OCI-LY1 (cell line): ENCODE data around the gene NDUFAB1.

Experiments
- H2AFZ ChIP-seq: fragments of 200-600 bp; sonication (generic), shearing (Covaris generic); 2 replicates; pipeline ENCODE4 v1.6.0; 2014; ENCODE audit warnings: antibody characterized with exemption, mild to moderate bottlenecking, low read length
- H3F3A ChIP-seq: fragments of 200-600 bp; sonication (generic), shearing (Covaris generic); 2 replicates; pipeline ENCODE4 v1.6.0; 2014; ENCODE audit warnings: mild to moderate bottlenecking, antibody characterized with exemption, low read length, moderate library complexity; ENCODE audit not compliant: insufficient read depth
- H3K27ac ChIP-seq: fragments of 200-600 bp; sonication (generic); 2 replicates; pipeline ENCODE4 v1.5.1; 2014; ENCODE audit warnings: low read length, mixed run types, mild to moderate bottlenecking, low read depth; ENCODE audit not compliant: poor library complexity, severe bottlenecking
- H3K27me3 ChIP-seq: fragments of 200-600 bp; sonication (generic); 2 replicates; pipeline ENCODE4 v1.6.0; 2014; ENCODE audit warnings: antibody characterized with exemption, mild to moderate bottlenecking, low read length, moderate library complexity; ENCODE audit not compliant: insufficient read depth
- H3K36me3 ChIP-seq: fragments of 200-600 bp; sonication (generic); 2 replicates; pipeline ENCODE4 v1.6.1; 2014; ENCODE audit warnings: mild to moderate bottlenecking, antibody characterized with exemption, low read length, moderate library complexity, mixed read lengths; ENCODE audit not compliant: insufficient read depth
- H3K4me1 ChIP-seq: fragments of 200-600 bp; sonication (generic); 2 replicates; pipeline ENCODE4 v1.5.1; 2014; ENCODE audit warnings: mild to moderate bottlenecking, low read length, moderate library complexity; ENCODE audit not compliant: insufficient read depth, severe bottlenecking
- H3K4me2 ChIP-seq: fragments of 200-600 bp; sonication (generic), shearing (Covaris generic); 2 replicates; pipeline ENCODE4 v1.6.1; 2014; ENCODE audit warnings: low read length
- H3K4me3 ChIP-seq: fragments of 200-600 bp; sonication (generic); 2 replicates; pipeline ENCODE4 v1.5.1; 2014; ENCODE audit warnings: low read length, low read depth, mild to moderate bottlenecking, mixed read lengths; ENCODE audit not compliant: poor library complexity, severe bottlenecking
- H3K79me2 ChIP-seq: fragments of 200-600 bp; shearing (Covaris generic); 2 replicates; pipeline ENCODE4 v1.6.1; 2016; ENCODE audit warnings: mixed run types, low read length, mixed read lengths; ENCODE audit not compliant: insufficient read depth
- H3K9ac ChIP-seq: fragments of 200-600 bp; sonication (generic), shearing (Covaris generic); 2 replicates; pipeline ENCODE4 v1.6.1; 2014; ENCODE audit warnings: mild to moderate bottlenecking, low read length, mixed read lengths
- H3K9me2 ChIP-seq: fragments of 200-600 bp; sonication (generic), shearing (Covaris generic); 2 replicates; pipeline ENCODE4 v1.6.1; 2014; ENCODE audit warnings: low read depth, mild to moderate bottlenecking, low read length, mixed read lengths
- H3K9me3 ChIP-seq: fragments of 200-600 bp; shearing (Covaris generic); 2 replicates; pipeline ENCODE4 v1.6.1; 2014; ENCODE audit warnings: low read length, mixed read lengths
- H4K20me1 ChIP-seq: fragments of 200-600 bp; sonication (generic), shearing (Covaris generic); 2 replicates; pipeline ENCODE4 v1.6.0; 2016; ENCODE audit warnings: mild to moderate bottlenecking, low read length; ENCODE audit not compliant: insufficient read depth
- CTCF ChIP-seq: fragments of 200-600 bp; sonication (generic), shearing (Covaris generic); IDR thresholded peaks from 2 replicates; pipeline ENCODE4 v1.5.1; 2017; ENCODE audit warnings: mild to moderate bottlenecking, antibody characterized with exemption, low read length, moderate library complexity, mixed read lengths
- EZH2 ChIP-seq: fragments of 200-600 bp; sonication (generic), shearing (Covaris generic); IDR thresholded peaks from 2 replicates; pipeline ENCODE4 v1.8.0; 2017; ENCODE audit warnings: borderline replicate concordance, mixed run types, mild to moderate bottlenecking, antibody characterized with exemption, low read length, moderate library complexity, mixed read lengths

NDUFAB1 gene

GRCh38 chr16:23561586-23561985, 34.5 kb downstream of the NDUFAB1 start:
- Histone ChIP-seq H3K9me3 (no peaks in the 10 kb centered on the region), H4K20me1 (no peaks in the 10 kb centered on the region), H3F3A (no peaks in the 10 kb centered on the region), H3K4me2 (no peak overlapping the region), H3K9me2 (no peaks in the 10 kb centered on the region), H3K27me3 (no peaks in the 10 kb centered on the region), H3K4me3 (no peak overlapping the region), H2AFZ (no peak overlapping the region), H3K27ac (no peak overlapping the region), H3K36me3 (peaks cover 76% of the 10 kb centered on the region), H3K9ac (no peak overlapping the region), H3K79me2 (peaks cover 19% of the 10 kb centered on the region), H3K4me1 (peaks cover 12% of the 10 kb centered on the region)
- TF ChIP-seq EZH2 = no peak
- no peak for TF ChIP-seq CTCF

GRCh38 chr16:23557779-23558702, 38.1 kb downstream of the NDUFAB1 start:
- H3K9me2 ChIP-seq = no peaks in the 10 kb centered on the region

More at GRCh38 chr16:23557779-23558702, 38.1 kb downstream of the NDUFAB1 start:
- H3K4me1 ChIP-seq = peaks cover 34% of the 10 kb centered on the region
- H3K4me2 ChIP-seq = peak overlapping the region; percentile 82
- H3K27me3 ChIP-seq = no peaks in the 10 kb centered on the region
- no peaks in the 10 kb centered on the region for H3K9me3 ChIP-seq
- peaks cover 45% of the 10 kb centered on the region for H3K36me3 ChIP-seq
- H2AFZ ChIP-seq = no peak overlapping the region
- H3F3A ChIP-seq = no peaks in the 10 kb centered on the region
- H3K27ac ChIP-seq = no peak overlapping the region
- peak overlapping the region; percentile 82 for H3K4me3 ChIP-seq
- peaks cover 27% of the 10 kb centered on the region for H3K79me2 ChIP-seq
- peak overlapping the region; percentile 82 for H3K9ac ChIP-seq
- H4K20me1 ChIP-seq = no peaks in the 10 kb centered on the region
- TF ChIP-seq CTCF (no peak), EZH2 (no peak)
